B cell (primary cell): ENCODE data around the gene AGFG2. TPM values are rescaled to one million over a fixed set of nuclear protein-coding genes. Genes with fewer than 3 reads are reported as not detected.

ENCODE experiments used
- ATAC-seq: fragments of 200-7000 bp; cut with Tn5 transposase; one replicate; pipeline ENCODE4 v1.10.0; 2021; ENCODE audit warnings: low read depth, mild to moderate bottlenecking, moderate number of reproducible peaks, moderate library complexity
- CTCF ChIA-PET: fragments of 350-600 bp; sonication (Branson Sonifier 250); formaldehyde crosslinking; loops from one replicate; lab custom pipeline; 2021; ENCODE audit warnings: antibody characterized with exemption, inconsistent platforms; lab: Charles Lee
- POLR2A ChIA-PET: fragments of 350-600 bp; sonication (Branson Sonifier 250); formaldehyde crosslinking; loops from one replicate; lab custom pipeline; 2021; ENCODE audit warnings: antibody characterized with exemption; lab: Charles Lee
- DNase-seq: peaks from one replicate; pipeline ENCODE4 v3.0.0; 2013
- H2AFZ ChIP-seq: 2 replicates; pipeline ENCODE4 v1.6.1; 2012; ENCODE audit warnings: mild to moderate bottlenecking, low read depth, low read length; ENCODE audit not compliant: insufficient read depth, poor library complexity, severe bottlenecking
- H3K27ac ChIP-seq, 2 donors: 1 replicate in 1 of 2; 2 replicates in 1 of 2; pipeline ENCODE4 v1.5.1; 2012 to 2013; ENCODE audit warnings: low read length in 2 of 2, mild to moderate bottlenecking in 2 of 2, moderate library complexity in 1 of 2
- H3K27me3 ChIP-seq, 4 experiments: fragments of 200-600 bp in 1 of 4; sonication (generic) in 1 of 4; replicated peaks in 1 of 4; 1 replicate in 2 of 4; 2 replicates in 2 of 4; pipeline versions ENCODE4 v1.6.1 to v1.7.0; 2013 to 2016; ENCODE audit warnings: low read length in 3 of 4, mild to moderate bottlenecking in 2 of 4, mixed read lengths in 1 of 4, moderate library complexity in 1 of 4; ENCODE audit not compliant: insufficient read depth in 4 of 4, control insufficient read depth in 3 of 4; ENCODE audit errors: control extremely low read depth in 1 of 4
- H3K36me3 ChIP-seq, 2 experiments: replicated peaks in 1 of 2; 1 replicate in 1 of 2; 2 replicates in 1 of 2; pipeline versions ENCODE4 v1.6.1 to v1.7.1; 2013; ENCODE audit warnings: low read length in 1 of 2; ENCODE audit not compliant: insufficient read depth in 2 of 2, control insufficient read depth in 1 of 2; ENCODE audit errors: control extremely low read depth in 1 of 2, extremely low read depth in 1 of 2
- H3K4me1 ChIP-seq, 2 donors: fragments of 200-600 bp in 1 of 2; sonication (generic) in 1 of 2; 1 replicate in 1 of 2; 2 replicates in 1 of 2; pipeline versions ENCODE4 v1.5.1 to v1.6.1; 2013 to 2017; ENCODE audit warnings: low read length in 2 of 2; ENCODE audit not compliant: control insufficient read depth in 2 of 2, insufficient read depth in 2 of 2
- H3K4me2 ChIP-seq: replicated peaks from 2 replicates; pipeline ENCODE3; 2012; ENCODE audit warnings: mild to moderate bottlenecking, low read depth, low read length; ENCODE audit not compliant: poor library complexity, severe bottlenecking
- H3K4me3 ChIP-seq, 5 experiments: fragments of 200-600 bp in 1 of 5; sonication (generic) in 1 of 5; 1 replicate in 3 of 5; 2 replicates in 2 of 5; pipeline versions ENCODE4 v1.5.1 to v1.7.0; 2011 to 2016; ENCODE audit warnings: low read length in 4 of 5, mild to moderate bottlenecking in 4 of 5, low read depth in 2 of 5, control low read depth in 1 of 5, moderate library complexity in 1 of 5; ENCODE audit not compliant: insufficient read depth in 1 of 5; ENCODE audit errors: control extremely low read depth in 1 of 5, extremely low read depth in 1 of 5
- H3K79me2 ChIP-seq: fragments of 200-600 bp; sonication (generic); one replicate; pipeline ENCODE4 v1.6.0; 2016; ENCODE audit warnings: low read length; ENCODE audit not compliant: control insufficient read depth, insufficient read depth
- H3K9ac ChIP-seq: fragments of 200-600 bp; sonication (generic); 2 replicates; pipeline ENCODE4 v1.6.1; 2017; ENCODE audit warnings: mild to moderate bottlenecking, low read length, moderate library complexity
- H3K9me3 ChIP-seq, 3 donors: one replicate each; pipeline versions ENCODE4 v1.6.1 to v1.7.1; 2013; ENCODE audit warnings: low read length in 2 of 3; ENCODE audit not compliant: control insufficient read depth in 2 of 3, insufficient read depth in 1 of 3; ENCODE audit errors: control extremely low read depth in 1 of 3
- H4K20me1 ChIP-seq: 2 replicates; pipeline ENCODE4 v1.6.0; 2012; ENCODE audit warnings: mild to moderate bottlenecking, low read length; ENCODE audit not compliant: insufficient read depth, control insufficient read depth, poor library complexity, severe bottlenecking
- H3K27ac Mint-ChIP-seq: one replicate; pipeline ENCODE4 v1.8.0; 2021; ENCODE audit warnings: mixed read lengths
- H3K27me3 Mint-ChIP-seq: one replicate; pipeline ENCODE4 v1.8.0; 2021; ENCODE audit warnings: mixed read lengths
- H3K4me1 Mint-ChIP-seq: one replicate; pipeline ENCODE4 v1.8.0; 2021; ENCODE audit warnings: mixed read lengths
- H3K4me3 Mint-ChIP-seq: one replicate; pipeline ENCODE4 v1.8.0; 2021; ENCODE audit warnings: mixed read lengths
- H3K9me3 Mint-ChIP-seq: one replicate; pipeline ENCODE4 v1.8.0; 2022; ENCODE audit warnings: mixed read lengths; ENCODE audit not compliant: insufficient read depth
- EZH2 ChIP-seq: IDR thresholded peaks from 2 replicates; pipeline ENCODE4 v1.6.1; 2012; ENCODE audit warnings: borderline replicate concordance, low read depth, mild to moderate bottlenecking, moderate library complexity, low read length; ENCODE audit not compliant: insufficient read depth, poor library complexity, severe bottlenecking
- WGBS: methylation state at CpG from one replicate; pipeline ENCODE4 v1.1.5; 2013; ENCODE audit warnings: missing lambda C conversion rate; ENCODE audit not compliant: insufficient coverage; 5-methylcytosine and 5-hydroxymethylcytosine counted together
- intact Hi-C: fragments of 100-400 bp; cut with micrococcal nuclease; formaldehyde crosslinking; loops from one replicate; pipeline ENCODE4 v1.10.0; 2022
- polyA plus RNA-seq: library from polyadenylated mRNA; depleted of rRNA; stranded (reverse); fragments of >200 nt; gene quantifications from 2 replicates; pipeline ENCODE4 v1.2.3, GENCODE V29; 2012
- total RNA-seq, 2 donors: library from RNA; stranded (reverse); fragments of 120-200 nt in 1 of 2; gene quantifications; 1 replicate in 1 of 2; 2 replicates in 1 of 2; pipeline versions ENCODE4 v1.2.3 to v1.2.4, GENCODE V29; 2013 to 2022
- TF ChIP-seq, protein P1 (sequence below): fragments of 200-600 bp; IDR thresholded peaks from one replicate; pipeline ENCODE4 v1.8.0; 2022; ENCODE audit warnings: antibody characterized with exemption, mild to moderate bottlenecking

AGFG2 gene
- total and polyA plus RNA-seq, 2 donors (not counting 1 experiment from before 2014, with no cell fraction given): 11.0 TPM

DNA sequence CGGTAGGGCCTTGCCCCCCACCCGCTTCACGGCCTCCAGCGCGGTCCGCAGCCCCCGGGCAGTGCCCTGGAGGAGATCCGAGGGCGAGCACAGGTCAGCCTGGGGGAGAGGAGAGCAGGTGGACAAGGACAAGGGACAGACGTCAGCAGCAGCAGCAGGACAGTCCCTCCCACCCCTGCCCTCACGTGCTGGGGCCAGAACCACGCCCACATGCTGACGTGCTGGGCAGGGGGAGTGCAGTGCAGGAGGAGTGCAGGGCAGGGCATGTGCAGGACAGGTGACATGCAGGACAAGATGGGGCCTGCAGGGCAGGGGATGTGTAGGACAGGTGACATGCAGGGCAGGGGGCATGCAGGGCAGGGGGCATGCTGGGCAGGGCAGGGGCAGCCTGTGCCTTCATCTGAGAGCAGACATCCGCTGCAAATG lies 36.2 kb downstream of the AGFG2 start:
- H3K4me3 Mint-ChIP-seq: no peak overlapping the region
- H3K4me1 ChIP-seq: peaks cover 11 to 17% of the 10 kb centered on the region in 2 donors
- no peaks in the 10 kb centered on the region for H3K9me3 ChIP-seq
- no peak overlapping the region for H3K4me2 ChIP-seq
- no peak overlapping the region for H3K4me3 ChIP-seq
- intact Hi-C loops: no loop called here
- POLR2A ChIA-PET: no interaction called here
- H3K36me3 ChIP-seq: peaks cover 0 to 60% of the 10 kb centered on the region in 2 experiments
- ATAC-seq: no peak
- peaks cover 27% of the 10 kb centered on the region for H3K79me2 ChIP-seq
- no peak overlapping the region for H3K27ac ChIP-seq
- H3K27ac Mint-ChIP-seq: no peak overlapping the region
- no peak for TF ChIP-seq EZH2
- TF ChIP-seq, protein P1, sequence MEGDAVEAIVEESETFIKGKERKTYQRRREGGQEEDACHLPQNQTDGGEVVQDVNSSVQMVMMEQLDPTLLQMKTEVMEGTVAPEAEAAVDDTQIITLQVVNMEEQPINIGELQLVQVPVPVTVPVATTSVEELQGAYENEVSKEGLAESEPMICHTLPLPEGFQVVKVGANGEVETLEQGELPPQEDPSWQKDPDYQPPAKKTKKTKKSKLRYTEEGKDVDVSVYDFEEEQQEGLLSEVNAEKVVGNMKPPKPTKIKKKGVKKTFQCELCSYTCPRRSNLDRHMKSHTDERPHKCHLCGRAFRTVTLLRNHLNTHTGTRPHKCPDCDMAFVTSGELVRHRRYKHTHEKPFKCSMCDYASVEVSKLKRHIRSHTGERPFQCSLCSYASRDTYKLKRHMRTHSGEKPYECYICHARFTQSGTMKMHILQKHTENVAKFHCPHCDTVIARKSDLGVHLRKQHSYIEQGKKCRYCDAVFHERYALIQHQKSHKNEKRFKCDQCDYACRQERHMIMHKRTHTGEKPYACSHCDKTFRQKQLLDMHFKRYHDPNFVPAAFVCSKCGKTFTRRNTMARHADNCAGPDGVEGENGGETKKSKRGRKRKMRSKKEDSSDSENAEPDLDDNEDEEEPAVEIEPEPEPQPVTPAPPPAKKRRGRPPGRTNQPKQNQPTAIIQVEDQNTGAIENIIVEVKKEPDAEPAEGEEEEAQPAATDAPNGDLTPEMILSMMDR: no peak
- no peak overlapping the region for H2AFZ ChIP-seq
- H3K27me3 ChIP-seq: no peaks in the 10 kb centered on the region
- WGBS: 97% methylated on average over 14 of the region's 14 CpGs
- H3K4me1 Mint-ChIP-seq: peaks cover 9% of the 10 kb centered on the region
- no peaks in the 10 kb centered on the region for H3K9me3 Mint-ChIP-seq
- DNase-seq: no peak
- no peak overlapping the region for H3K9ac ChIP-seq
- H3K27me3 Mint-ChIP-seq: no peaks in the 10 kb centered on the region
- H4K20me1 ChIP-seq: peaks cover 79% of the 10 kb centered on the region
- CTCF ChIA-PET: no interaction called here

DNA sequence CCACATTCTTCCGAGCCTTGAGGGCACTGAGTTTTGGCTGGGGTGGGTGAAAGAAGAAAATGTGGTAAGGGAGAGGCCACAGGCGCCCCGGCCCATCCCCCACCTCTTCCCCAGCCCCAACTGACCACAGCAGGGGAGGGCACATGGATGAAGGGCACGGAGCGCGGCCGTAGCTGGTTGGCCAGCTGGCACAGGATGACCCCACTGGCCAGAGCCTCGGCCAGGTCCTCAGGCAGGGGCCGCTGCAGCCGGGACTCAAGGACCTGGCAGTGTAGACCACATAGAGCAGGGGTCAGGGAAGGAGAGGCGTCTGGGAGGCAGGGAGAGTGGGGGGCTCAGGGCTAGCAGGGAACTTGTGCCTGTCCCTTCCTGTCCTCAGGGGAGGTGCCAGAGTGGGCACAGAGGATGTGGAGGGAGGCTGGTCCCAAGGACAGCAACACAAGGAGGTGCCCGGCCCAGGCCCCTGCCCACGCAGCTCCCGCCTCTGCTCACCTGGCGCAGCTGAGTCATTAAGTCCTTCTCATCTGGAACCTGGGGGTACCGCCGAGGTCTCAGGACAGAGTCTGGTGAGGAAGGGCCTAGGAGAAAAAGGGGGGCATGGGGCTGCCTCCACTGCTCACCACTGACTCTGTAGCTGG lies 36.9 kb downstream of the AGFG2 start:
- H3K9ac ChIP-seq: no peak overlapping the region
- no peak overlapping the region for H3K4me3 ChIP-seq
- peaks cover 0 to 66% of the 10 kb centered on the region in 2 experiments for H3K36me3 ChIP-seq
- DNase-seq (no peak), ATAC-seq (no peak)
- no peaks in the 10 kb centered on the region for H3K27me3 ChIP-seq
- Mint-ChIP-seq H3K27ac (no peak overlapping the region), H3K4me1 (peaks cover 6% of the 10 kb centered on the region), H3K4me3 (no peak overlapping the region), H3K9me3 (no peaks in the 10 kb centered on the region), H3K27me3 (no peaks in the 10 kb centered on the region)
- peaks cover 82% of the 10 kb centered on the region for H4K20me1 ChIP-seq
- H3K4me1 ChIP-seq: peaks cover 5 to 10% of the 10 kb centered on the region in 2 donors
- H3K27ac ChIP-seq: no peak overlapping the region
- ChIA-PET POLR2A (no interaction called here), CTCF (no interaction called here)
- no peak overlapping the region for H2AFZ ChIP-seq
- TF ChIP-seq, protein P1: no peak
- TF ChIP-seq EZH2: no peak
- intact Hi-C loops: no loop called here
- WGBS: 98% methylated on average over 16 of the region's 17 CpGs
- H3K9me3 ChIP-seq: no peaks in the 10 kb centered on the region
- H3K4me2 ChIP-seq: no peak overlapping the region
- peaks cover 33% of the 10 kb centered on the region for H3K79me2 ChIP-seq
